Astrocyte (in vitro differentiated cells and primary cell): Measurements from ENCODE around the gene TBC1D10B. TPM values are rescaled to one million over a fixed set of nuclear protein-coding genes. Genes with fewer than 3 reads are reported as not detected.

ENCODE experiments used
- DNase-seq: peaks from one replicate; pipeline ENCODE4 v3.0.0-alpha.2; 2010; ENCODE audit warnings: low read depth
- FAIRE-seq: peaks from 2 replicates; lab custom pipeline; 2011; peaks lifted over from hg19 to GRCh38; lab: Jason Lieb, UNC
- H2AFZ ChIP-seq: 2 replicates; pipeline ENCODE4 v1.6.0; 2012; ENCODE audit warnings: low read depth, low read length, inconsistent platforms
- H3K27ac ChIP-seq: 2 replicates; pipeline ENCODE4 v1.5.1; 2011; ENCODE audit warnings: low read depth, low read length, inconsistent platforms
- H3K27me3 ChIP-seq: 2 replicates; pipeline ENCODE4 v1.6.0; 2011; ENCODE audit warnings: low read length, inconsistent platforms; ENCODE audit not compliant: insufficient read depth
- H3K36me3 ChIP-seq: 2 replicates; pipeline ENCODE4 v1.5.1; 2011; ENCODE audit warnings: low read length, inconsistent platforms; ENCODE audit not compliant: insufficient read depth
- H3K4me1 ChIP-seq: 2 replicates; pipeline ENCODE4 v1.5.1; 2011; ENCODE audit warnings: low read length, inconsistent platforms; ENCODE audit not compliant: insufficient read depth
- H3K4me2 ChIP-seq: 2 replicates; pipeline ENCODE4 v1.6.0; 2012; ENCODE audit warnings: low read length, inconsistent platforms
- H3K4me3 ChIP-seq: 2 replicates; pipeline ENCODE4 v1.5.1; 2011; ENCODE audit warnings: low read depth, mild to moderate bottlenecking, low read length, inconsistent platforms; ENCODE audit not compliant: insufficient read depth
- H3K79me2 ChIP-seq: 2 replicates; pipeline ENCODE4 v1.6.0; 2012; ENCODE audit warnings: mild to moderate bottlenecking, low read length, inconsistent platforms; ENCODE audit not compliant: insufficient read depth
- H3K9ac ChIP-seq: 2 replicates; pipeline ENCODE4 v1.6.0; 2012; ENCODE audit warnings: mild to moderate bottlenecking, low read length, inconsistent platforms
- H3K9me3 ChIP-seq: 2 replicates; pipeline ENCODE4 v1.5.1; 2012; ENCODE audit warnings: low read depth, mild to moderate bottlenecking, low read length, inconsistent platforms; ENCODE audit not compliant: insufficient read depth
- H4K20me1 ChIP-seq: 2 replicates; pipeline ENCODE4 v1.6.0; 2012; ENCODE audit warnings: low read length, inconsistent platforms; ENCODE audit not compliant: insufficient read depth
- H3K27ac Mint-ChIP-seq: one replicate; pipeline ENCODE4 v1.8.0; 2021; ENCODE audit warnings: mild to moderate bottlenecking, mixed read lengths; ENCODE audit not compliant: unreplicated experiment
- H3K27me3 Mint-ChIP-seq: one replicate; pipeline ENCODE4 v1.8.0; 2021; ENCODE audit warnings: low read depth, mixed read lengths; ENCODE audit not compliant: unreplicated experiment
- H3K36me3 Mint-ChIP-seq: one replicate; pipeline ENCODE4 v1.8.0; 2021; ENCODE audit warnings: low read depth, mixed read lengths; ENCODE audit not compliant: unreplicated experiment
- H3K4me1 Mint-ChIP-seq: one replicate; pipeline ENCODE4 v1.8.0; 2021; ENCODE audit warnings: low read depth, mixed read lengths; ENCODE audit not compliant: unreplicated experiment
- H3K4me3 Mint-ChIP-seq: one replicate; pipeline ENCODE4 v1.8.0; 2021; ENCODE audit warnings: mild to moderate bottlenecking, moderate library complexity, mixed read lengths; ENCODE audit not compliant: unreplicated experiment
- H3K9me3 Mint-ChIP-seq: one replicate; pipeline ENCODE4 v1.8.0; 2021; ENCODE audit warnings: mild to moderate bottlenecking, mixed read lengths; ENCODE audit not compliant: unreplicated experiment
- CTCF ChIP-seq: IDR thresholded peaks from 2 replicates; pipeline ENCODE4 v1.5.1; 2011; ENCODE audit warnings: low read depth, mild to moderate bottlenecking, inconsistent platforms, low read length, moderate library complexity; ENCODE audit not compliant: insufficient read depth
- EZH2 ChIP-seq: IDR thresholded peaks from 2 replicates; pipeline ENCODE4 v1.6.1; 2012; ENCODE audit warnings: mild to moderate bottlenecking, low read length, inconsistent platforms; ENCODE audit not compliant: insufficient read depth
- total RNA-seq: library from RNA; stranded (reverse); gene quantifications from 2 replicates; pipeline ENCODE4 v1.2.1, GENCODE V29; 2021

TBC1D10B gene
- total RNA-seq, 1 donor from 2014 or later: 50.8 TPM

GRCh38 chr16:30365200-30365599, 5.1 kb downstream of the TBC1D10B start:
- H3K36me3 ChIP-seq: peaks cover 15% of the 10 kb centered on the region
- TF ChIP-seq CTCF: no peak
- no peak for TF ChIP-seq EZH2
- H3K27ac Mint-ChIP-seq: no peak overlapping the region
- no peaks in the 10 kb centered on the region for H3K27me3 Mint-ChIP-seq
- no peaks in the 10 kb centered on the region for H3K27me3 ChIP-seq
- peaks cover 21% of the 10 kb centered on the region for H3K4me1 Mint-ChIP-seq
- H3K4me3 ChIP-seq: no peak overlapping the region
- H3K79me2 ChIP-seq: peaks cover 92% of the 10 kb centered on the region
- no peak overlapping the region for H3K4me2 ChIP-seq
- H3K4me1 ChIP-seq: peaks cover 15% of the 10 kb centered on the region
- DNase-seq (no peak), FAIRE-seq (no peak)
- no peak overlapping the region for H3K9ac ChIP-seq
- peaks cover 85% of the 10 kb centered on the region for H4K20me1 ChIP-seq
- peaks cover 20% of the 10 kb centered on the region for H3K36me3 Mint-ChIP-seq
- no peak overlapping the region for H2AFZ ChIP-seq
- no peak overlapping the region for H3K4me3 Mint-ChIP-seq
- H3K27ac ChIP-seq: no peak overlapping the region
- H3K9me3 ChIP-seq: no peaks in the 10 kb centered on the region
- no peaks in the 10 kb centered on the region for H3K9me3 Mint-ChIP-seq

GRCh38 chr16:30361180-30361579, 9.1 kb downstream of the TBC1D10B start:
- no peaks in the 10 kb centered on the region for H3K9me3 Mint-ChIP-seq
- H3K36me3 Mint-ChIP-seq: peaks cover 27% of the 10 kb centered on the region
- Histone ChIP-seq H2AFZ (no peak overlapping the region), H3K9me3 (no peaks in the 10 kb centered on the region), H3K4me2 (no peak overlapping the region), H4K20me1 (peaks cover 67% of the 10 kb centered on the region), H3K36me3 (peaks cover 20% of the 10 kb centered on the region), H3K27me3 (no peaks in the 10 kb centered on the region), H3K9ac (no peak overlapping the region), H3K27ac (no peak overlapping the region), H3K4me1 (no peaks in the 10 kb centered on the region), H3K79me2 (peaks cover 83% of the 10 kb centered on the region), H3K4me3 (no peak overlapping the region)
- peaks cover 13% of the 10 kb centered on the region for H3K4me1 Mint-ChIP-seq
- FAIRE-seq (no peak), DNase-seq (no peak)
- no peak for TF ChIP-seq CTCF
- no peak for TF ChIP-seq EZH2
- no peaks in the 10 kb centered on the region for H3K27me3 Mint-ChIP-seq
- H3K4me3 Mint-ChIP-seq: no peak overlapping the region
- no peak overlapping the region for H3K27ac Mint-ChIP-seq

- H3K4me3 Mint-ChIP-seq: no peak overlapping the region
Observed at GRCh38 chr16:30359871-30360170, 10.5 kb downstream of the TBC1D10B start.

More at GRCh38 chr16:30359871-30360170, 10.5 kb downstream of the TBC1D10B start:
- FAIRE-seq: no peak
- Histone ChIP-seq H3K4me3 (no peak overlapping the region), H2AFZ (no peak overlapping the region), H4K20me1 (peaks cover 54% of the 10 kb centered on the region), H3K4me1 (peaks cover 7% of the 10 kb centered on the region), H3K9ac (no peak overlapping the region), H3K27ac (no peak overlapping the region), H3K79me2 (peaks cover 77% of the 10 kb centered on the region), H3K27me3 (no peaks in the 10 kb centered on the region), H3K36me3 (peaks cover 20% of the 10 kb centered on the region), H3K9me3 (no peaks in the 10 kb centered on the region), H3K4me2 (no peak overlapping the region)
- peaks cover 25% of the 10 kb centered on the region for H3K36me3 Mint-ChIP-seq
- H3K4me1 Mint-ChIP-seq: peaks cover 15% of the 10 kb centered on the region
- no peaks in the 10 kb centered on the region for H3K9me3 Mint-ChIP-seq
- TF ChIP-seq CTCF (no peak), EZH2 (no peak)
- H3K27ac Mint-ChIP-seq: no peak overlapping the region
- H3K27me3 Mint-ChIP-seq: no peaks in the 10 kb centered on the region
- no peak for DNase-seq
